ENCODE data around the gene ANKS1A. TPM values are rescaled to one million over a fixed set of nuclear protein-coding genes. Genes with fewer than 3 reads are reported as not detected.

ANKS1A gene
- total RNA-seq, 1 donor from 2014 or later: 33.5 TPM

DNA sequence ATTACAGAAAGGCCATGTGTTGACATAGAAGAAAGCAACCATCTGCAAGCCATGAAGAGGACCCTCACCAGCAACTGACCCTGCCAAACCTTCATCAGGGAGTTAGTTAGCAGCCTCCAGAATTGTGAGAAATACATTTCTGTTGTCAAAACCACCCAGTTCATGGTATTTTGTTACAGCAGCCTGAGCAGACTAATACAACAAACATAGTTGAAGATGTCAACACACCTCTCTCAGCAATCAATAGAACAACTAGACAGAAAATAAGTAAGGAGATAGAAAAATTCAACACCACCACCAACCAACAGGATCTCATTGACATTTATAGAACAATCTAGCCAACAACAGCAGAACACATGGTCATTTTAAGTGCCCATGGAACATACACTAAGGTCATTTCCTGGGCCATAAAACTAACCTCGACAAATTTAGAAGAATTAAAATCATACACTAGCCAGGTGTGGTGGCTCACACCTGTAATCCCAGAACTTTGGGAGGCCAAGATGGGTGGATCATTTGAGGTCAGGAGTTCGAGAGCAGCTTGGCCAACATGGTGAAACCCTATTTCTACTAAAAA, 219.3 kb downstream of the ANKS1A start:
- no peak for DNase-seq
- H3K27me3 ChIP-seq (ENCODE audit: low read depth): no peaks in the 10 kb centered on the region
- TF ChIP-seq, protein P1, sequence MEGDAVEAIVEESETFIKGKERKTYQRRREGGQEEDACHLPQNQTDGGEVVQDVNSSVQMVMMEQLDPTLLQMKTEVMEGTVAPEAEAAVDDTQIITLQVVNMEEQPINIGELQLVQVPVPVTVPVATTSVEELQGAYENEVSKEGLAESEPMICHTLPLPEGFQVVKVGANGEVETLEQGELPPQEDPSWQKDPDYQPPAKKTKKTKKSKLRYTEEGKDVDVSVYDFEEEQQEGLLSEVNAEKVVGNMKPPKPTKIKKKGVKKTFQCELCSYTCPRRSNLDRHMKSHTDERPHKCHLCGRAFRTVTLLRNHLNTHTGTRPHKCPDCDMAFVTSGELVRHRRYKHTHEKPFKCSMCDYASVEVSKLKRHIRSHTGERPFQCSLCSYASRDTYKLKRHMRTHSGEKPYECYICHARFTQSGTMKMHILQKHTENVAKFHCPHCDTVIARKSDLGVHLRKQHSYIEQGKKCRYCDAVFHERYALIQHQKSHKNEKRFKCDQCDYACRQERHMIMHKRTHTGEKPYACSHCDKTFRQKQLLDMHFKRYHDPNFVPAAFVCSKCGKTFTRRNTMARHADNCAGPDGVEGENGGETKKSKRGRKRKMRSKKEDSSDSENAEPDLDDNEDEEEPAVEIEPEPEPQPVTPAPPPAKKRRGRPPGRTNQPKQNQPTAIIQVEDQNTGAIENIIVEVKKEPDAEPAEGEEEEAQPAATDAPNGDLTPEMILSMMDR (IDR thresholded peaks at IDR 0.05; ENCODE audit: borderline replicate concordance): no peak
- H3K36me3 ChIP-seq: no peaks in the 10 kb centered on the region
- H3K9me3 ChIP-seq (replicated peaks): peaks cover 23% of the 10 kb centered on the region
- no peak overlapping the region for H3K27ac ChIP-seq (replicated peaks)
- H3K4me3 ChIP-seq: no peak overlapping the region
- no peaks in the 10 kb centered on the region for H3K4me1 ChIP-seq
- intact Hi-C loops (cut with micrococcal nuclease): no loop called here

DNA sequence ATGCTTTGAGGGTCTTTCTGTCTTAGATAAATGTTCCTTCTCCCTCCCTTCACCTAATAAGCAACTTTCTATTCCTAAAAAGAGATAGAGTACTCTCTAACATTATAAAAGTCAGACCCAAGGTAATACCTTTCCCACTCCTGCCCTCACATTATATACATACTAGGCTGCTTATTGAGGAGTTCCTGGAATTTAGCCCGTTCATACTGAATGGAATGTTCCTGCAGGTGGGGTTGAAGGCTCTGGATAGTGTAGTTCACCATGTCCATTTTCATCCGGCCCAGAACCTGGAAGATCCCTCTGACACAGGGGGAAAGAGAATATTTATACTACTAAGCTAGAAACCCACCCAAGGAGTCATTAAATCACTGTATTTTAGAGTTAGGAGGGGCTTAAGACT, 231.7 kb downstream of the ANKS1A start:
- peaks cover 7% of the 10 kb centered on the region for H3K9me3 ChIP-seq (replicated peaks)
- H3K4me1 ChIP-seq: no peaks in the 10 kb centered on the region
- no peaks in the 10 kb centered on the region for H3K36me3 ChIP-seq
- no peak overlapping the region for H3K4me3 ChIP-seq
- no peak overlapping the region for H3K27ac ChIP-seq (replicated peaks)
- no peaks in the 10 kb centered on the region for H3K27me3 ChIP-seq (ENCODE audit: low read depth)
- no peak for DNase-seq
- TF ChIP-seq, protein P1 (IDR thresholded peaks at IDR 0.05; ENCODE audit: borderline replicate concordance): no peak
- intact Hi-C loops (cut with micrococcal nuclease): no loop called here

DNA sequence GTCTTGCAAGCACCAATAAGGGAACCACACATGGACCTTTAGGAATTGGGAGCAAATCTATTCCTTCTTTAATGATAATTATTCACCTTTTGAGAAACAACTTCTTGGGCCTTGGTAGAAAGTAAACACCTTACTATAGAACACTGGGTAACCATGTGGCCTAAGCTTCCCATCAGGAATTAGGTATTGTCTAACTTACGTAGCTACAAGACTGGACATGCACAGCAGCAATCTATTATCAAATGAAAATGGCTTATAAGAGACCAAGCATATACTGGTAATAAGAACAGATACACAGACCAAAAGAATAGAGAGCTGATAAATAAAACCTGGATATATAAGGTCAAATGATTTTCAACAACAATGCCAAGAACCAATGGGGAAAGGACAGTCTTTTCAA, 235.3 kb downstream of the ANKS1A start:
- intact Hi-C loops (cut with micrococcal nuclease): no loop called here
- Histone ChIP-seq H3K4me3 (no peak overlapping the region), H3K27me3 (ENCODE audit: low read depth) (no peaks in the 10 kb centered on the region), H3K27ac (replicated peaks) (no peak overlapping the region), H3K4me1 (no peaks in the 10 kb centered on the region), H3K9me3 (replicated peaks) (peaks cover 7% of the 10 kb centered on the region), H3K36me3 (no peaks in the 10 kb centered on the region)
- TF ChIP-seq, protein P1 (IDR thresholded peaks at IDR 0.05; ENCODE audit: borderline replicate concordance): no peak
- DNase-seq: no peak

DNA sequence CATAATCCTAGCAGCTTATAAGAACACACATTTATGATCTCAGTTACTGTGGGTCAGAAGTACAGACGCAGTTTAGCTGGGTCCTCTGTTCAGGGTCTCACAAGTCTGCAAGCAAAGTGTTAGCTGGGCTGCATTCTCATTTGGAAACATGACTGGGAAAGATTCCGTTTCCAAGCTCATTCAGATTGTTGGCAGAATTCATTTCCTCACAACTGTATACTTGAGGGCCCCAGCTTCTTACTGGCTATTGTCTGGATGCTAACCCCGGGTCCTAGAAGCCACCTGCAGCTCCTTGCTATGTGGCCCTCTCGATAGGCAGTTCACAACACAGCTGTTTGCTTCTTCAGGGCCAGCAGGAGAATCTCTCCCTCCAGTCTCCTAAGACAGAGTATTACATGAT, 239.0 kb downstream of the ANKS1A start:
- no peaks in the 10 kb centered on the region for H3K27me3 ChIP-seq (ENCODE audit: low read depth)
- H3K4me1 ChIP-seq: no peaks in the 10 kb centered on the region
- TF ChIP-seq, protein P1 (IDR thresholded peaks at IDR 0.05; ENCODE audit: borderline replicate concordance): no peak
- DNase-seq: no peak
- no peak overlapping the region for H3K4me3 ChIP-seq
- intact Hi-C loops (cut with micrococcal nuclease): no loop called here
- H3K9me3 ChIP-seq (replicated peaks): peaks cover 3% of the 10 kb centered on the region
- no peak overlapping the region for H3K27ac ChIP-seq (replicated peaks)
- no peaks in the 10 kb centered on the region for H3K36me3 ChIP-seq

DNA sequence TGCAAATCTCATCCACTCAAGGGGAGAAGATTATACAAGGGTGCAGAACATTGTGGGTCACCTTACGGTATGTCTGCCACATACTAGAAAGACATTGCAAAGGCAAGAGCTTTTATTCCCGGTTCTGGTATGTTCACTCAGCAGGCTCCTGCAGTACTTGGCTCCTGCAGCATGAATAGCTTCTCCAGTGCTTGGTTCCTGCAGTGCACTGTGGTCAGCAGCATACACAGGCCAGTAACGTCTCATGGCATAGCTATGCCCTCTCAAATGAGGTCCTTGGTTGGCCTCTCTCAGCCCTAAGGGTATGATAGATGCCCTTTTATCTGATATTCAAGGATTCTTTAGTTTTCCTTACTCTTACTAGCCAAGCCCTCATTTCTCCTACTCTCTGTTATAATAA, 239.4 kb downstream of the ANKS1A start:
- TF ChIP-seq, protein P1 (IDR thresholded peaks at IDR 0.05; ENCODE audit: borderline replicate concordance): no peak
- H3K27me3 ChIP-seq (ENCODE audit: low read depth): no peaks in the 10 kb centered on the region
- intact Hi-C loops (cut with micrococcal nuclease): no loop called here
- H3K4me1 ChIP-seq: no peaks in the 10 kb centered on the region
- H3K4me3 ChIP-seq: no peak overlapping the region
- H3K36me3 ChIP-seq: no peaks in the 10 kb centered on the region
- no peak for DNase-seq
- no peaks in the 10 kb centered on the region for H3K9me3 ChIP-seq (replicated peaks)
- no peak overlapping the region for H3K27ac ChIP-seq (replicated peaks)
